Dermis blood vessel endothelial cell (primary cell): ENCODE data around the gene FIGLA. TPM values are rescaled to one million over a fixed set of nuclear protein-coding genes. Genes with fewer than 3 reads are reported as not detected.
"Not testable (repeated sequence)": the region's sequence is repeated elsewhere in the genome, so short reads cannot be mapped to it uniquely, and the experiment has no call there.

ENCODE experiments used
- DNase-seq: peaks from one replicate; pipeline ENCODE4 v3.0.0; 2010
- total RNA-seq: library from RNA; depleted of rRNA; stranded (reverse); fragments of >200 nt; gene quantifications from 2 replicates; pipeline ENCODE4 v1.2.3, GENCODE V29; 2014

The FIGLA gene
- total RNA-seq, 1 donor from 2014 or later = not detected

- no peak for DNase-seq
Observed at GRCh38 chr2:70743677-70744076, 46.8 kb downstream of the FIGLA start.

- no peak for DNase-seq
Observed at GRCh38 chr2:70743068-70743467, 47.4 kb downstream of the FIGLA start.

- not testable (repeated sequence) for DNase-seq
Observed at GRCh38 chr2:70739492-70739891, 51.0 kb downstream of the FIGLA start.

DNA sequence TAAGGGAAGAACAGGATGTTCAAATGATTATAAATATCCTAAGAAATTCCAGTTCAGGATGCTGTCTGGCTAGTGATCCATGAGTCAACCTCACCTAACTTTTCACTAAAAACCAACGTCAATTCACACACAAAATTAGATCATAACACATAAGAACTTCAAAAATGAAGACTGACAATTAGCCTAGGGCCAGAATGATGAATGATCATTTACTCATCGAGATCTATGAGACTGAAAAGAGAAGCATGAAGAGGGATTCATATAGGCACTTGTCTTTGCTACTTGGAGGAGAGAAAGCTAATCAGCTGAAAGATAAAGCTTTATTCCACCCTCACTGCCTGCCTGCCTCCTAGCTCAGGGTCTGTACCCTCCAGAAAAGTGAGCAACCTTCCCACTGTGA lies 52.3 kb downstream of the FIGLA start:
- no peak for DNase-seq

DNA sequence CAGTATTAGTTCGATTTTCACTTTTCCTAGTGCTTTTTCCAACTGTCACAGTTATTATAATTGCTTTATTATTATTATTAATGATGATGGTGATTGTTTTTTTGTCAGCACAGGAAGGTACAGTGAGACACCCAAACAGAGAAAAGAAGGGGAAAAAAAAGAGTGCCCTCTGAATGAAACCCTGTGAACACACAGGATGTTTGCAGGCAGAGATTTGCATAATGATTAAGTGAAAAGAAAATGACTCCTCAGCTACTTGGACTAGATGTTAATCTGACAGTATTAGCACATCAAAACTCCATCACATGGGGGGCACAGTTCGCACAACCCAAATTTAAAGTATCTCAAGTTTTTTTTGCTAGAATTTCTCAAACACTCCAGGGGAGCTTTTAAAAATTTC lies 55.4 kb downstream of the FIGLA start:
- no peak for DNase-seq

- no peak for DNase-seq
Observed at GRCh38 chr2:70733646-70734180, 56.7 kb downstream of the FIGLA start.

DNA sequence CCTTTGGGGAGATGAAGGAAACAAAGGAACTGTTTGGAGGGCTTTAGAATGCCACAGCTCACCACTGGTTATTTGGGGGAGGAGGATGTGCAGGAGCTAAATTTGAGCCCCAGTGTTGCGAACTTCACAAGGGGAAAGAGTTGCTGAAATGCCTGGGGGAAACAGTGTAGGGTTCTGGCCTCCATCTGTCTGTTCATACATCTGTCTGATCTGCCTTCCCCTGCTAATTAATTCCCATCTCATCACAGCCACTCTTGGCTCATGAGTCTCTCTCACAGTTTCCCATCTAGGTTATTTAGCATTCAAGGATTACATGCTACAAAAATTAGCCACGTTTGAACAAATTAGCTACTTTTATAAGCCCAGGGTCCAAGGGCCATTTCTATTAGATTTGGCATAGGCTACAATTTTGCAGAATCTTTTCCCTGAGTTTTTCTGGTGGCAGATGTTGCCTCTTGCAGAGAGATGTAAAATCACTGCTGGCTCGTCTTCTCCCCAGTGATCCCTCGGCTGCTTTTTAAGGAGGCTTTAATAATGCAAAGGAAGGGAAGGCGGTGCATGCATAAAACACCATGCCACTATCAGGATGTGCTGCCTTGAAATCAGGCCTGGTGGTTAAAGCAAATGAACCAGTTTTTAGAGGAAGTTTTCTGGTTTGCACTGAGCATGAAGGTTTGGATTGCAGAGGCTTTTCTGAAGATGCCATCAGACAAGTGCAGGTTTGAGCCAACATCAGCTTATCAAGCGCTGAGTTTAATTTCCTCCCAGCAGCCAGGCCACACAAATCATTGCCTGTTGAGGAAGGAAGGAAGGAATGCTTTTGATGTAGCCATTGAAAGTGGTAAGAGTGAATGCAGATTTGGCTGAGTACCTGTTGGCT lies 57.4 kb downstream of the FIGLA start:
- no peak for DNase-seq

DNA sequence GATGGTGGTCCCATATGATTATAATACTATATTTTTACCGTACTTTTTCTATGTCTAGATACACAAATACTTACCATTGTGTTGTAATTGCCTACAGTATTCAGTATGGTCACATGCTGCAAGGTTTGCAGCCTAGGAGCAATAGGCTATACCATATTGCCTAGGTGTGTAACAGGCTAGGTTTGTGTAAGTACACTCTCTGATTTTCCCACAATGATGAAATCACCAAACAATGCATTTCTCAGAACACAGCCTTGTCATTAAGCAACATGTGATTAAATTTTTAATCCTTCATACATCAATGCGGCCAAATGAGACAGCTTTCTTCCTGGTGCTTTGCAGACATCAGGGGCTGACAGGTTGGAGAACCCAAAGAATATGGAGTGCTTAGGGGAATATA lies 59.7 kb downstream of the FIGLA start:
- no peak for DNase-seq

DNA sequence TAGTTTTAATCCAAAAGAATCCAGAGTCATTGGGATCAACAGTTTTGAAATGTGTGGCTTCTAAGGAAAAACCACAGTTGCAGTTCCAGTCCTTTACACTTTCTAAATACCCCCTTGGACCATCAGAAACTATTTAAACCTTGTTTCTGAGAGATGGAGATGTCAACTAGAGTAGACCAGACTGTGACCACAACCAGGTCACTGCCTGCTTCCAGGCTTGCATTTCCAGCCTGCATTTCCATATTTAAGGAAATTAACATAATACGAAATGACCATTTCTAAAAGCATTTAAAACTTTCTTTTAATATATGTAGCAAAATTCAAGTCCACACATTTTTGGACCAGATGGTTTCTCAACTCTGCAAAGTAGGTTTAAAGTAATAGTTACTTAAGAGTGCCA lies 60.8 kb downstream of the FIGLA start:
- no peak for DNase-seq

DNA sequence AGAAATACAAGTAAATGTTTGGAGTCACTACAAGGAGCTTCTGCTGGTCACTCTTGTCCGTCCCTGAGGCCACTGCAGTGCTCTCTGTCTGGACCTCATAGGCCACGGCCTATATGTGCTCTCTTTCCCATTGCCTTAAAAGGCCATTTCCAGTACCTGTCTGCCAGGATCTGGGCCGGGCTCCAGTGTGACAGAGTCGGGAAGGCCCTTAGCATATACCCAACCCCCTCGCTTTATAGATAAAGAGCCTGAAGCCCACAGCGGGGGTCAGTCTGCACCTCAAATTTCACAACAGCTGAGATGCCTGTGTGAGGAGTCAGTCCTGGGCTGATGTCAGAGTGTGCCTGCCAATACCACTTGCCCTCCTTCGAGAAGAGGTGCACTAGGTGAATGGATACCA lies 62.3 kb downstream of the FIGLA start:
- no peak for DNase-seq

Other genes with a start within 250 kb of the FIGLA start
- 14.8 and 22.6 TPM in 2 replicates for gene TGFA, start 236.8 kb downstream of the FIGLA start, total RNA-seq
- 4.6 and 13.3 TPM in 2 replicates for gene ADD2, start 22.4 kb downstream of the FIGLA start, total RNA-seq
- 0.09 and 0.34 TPM in 2 replicates for gene CLEC4F, start 30.0 kb upstream of the FIGLA start, total RNA-seq
- not detected in 2 replicates for gene CD207, start 45.2 kb upstream of the FIGLA start, total RNA-seq
- 0.17 TPM in 1 of 2 replicates, not detected in the other for gene VAX2, start 109.9 kb upstream of the FIGLA start, total RNA-seq
- not detected in 2 replicates for gene ATP6V1B1, start 145.3 kb upstream of the FIGLA start, total RNA-seq
- gene ANKRD53, start 188.0 kb upstream of the FIGLA start, total RNA-seq = 0.51 and 0.74 TPM in 2 replicates
- gene TEX261, start 204.2 kb upstream of the FIGLA start, total RNA-seq = 38.8 and 64.5 TPM in 2 replicates